HL-60 (cell line): ENCODE measurements around the gene RPL10A.

Experiments used
- DNase-seq, 2 experiments: peaks; one replicate each; pipeline ENCODE4 v3.0.0-alpha.2; 2010 to 2020; ENCODE audit warnings: low read depth in 1 of 2, low spot score in 1 of 2
- H3K27ac ChIP-seq: fragments of 250-450 bp; sonication (Bioruptor Pico); replicated peaks from 2 replicates; pipeline ENCODE4 v1.5.1; 2020; ENCODE audit warnings: mild to moderate bottlenecking, moderate library complexity
- H3K27me3 ChIP-seq: fragments of 250-450 bp; sonication (Bioruptor Pico); 2 replicates; pipeline ENCODE4 v1.5.1; 2021; ENCODE audit warnings: mild to moderate bottlenecking, moderate library complexity; ENCODE audit not compliant: insufficient read depth, poor library complexity, severe bottlenecking
- H3K4me3 ChIP-seq: replicated peaks from 2 replicates; pipeline ENCODE4 v1.5.1; 2011; ENCODE audit warnings: mild to moderate bottlenecking, control low read depth, low read length; ENCODE audit not compliant: insufficient read depth
- GABPA ChIP-seq: IDR thresholded peaks from 2 replicates; pipeline ENCODE4 v1.6.1; 2012; ENCODE audit warnings: low read depth
- POLR2AphosphoS5 ChIP-seq: IDR thresholded peaks from 2 replicates; pipeline ENCODE4 v1.6.1; 2012; ENCODE audit warnings: low read depth
- SPI1 ChIP-seq: IDR thresholded peaks from 2 replicates; pipeline ENCODE4 v1.6.1; 2012; ENCODE audit warnings: low read depth, mild to moderate bottlenecking, borderline replicate concordance
- TF ChIP-seq, protein P1 (sequence below): IDR thresholded peaks from 2 replicates; pipeline ENCODE4 v1.6.1; 2012; ENCODE audit warnings: low read depth; ENCODE audit not compliant: insufficient replicate concordance
- TF ChIP-seq, protein P2 (sequence below): IDR thresholded peaks from one replicate; pipeline ENCODE4 v1.5.1; 2011; ENCODE audit warnings: low read length, control low read depth, inconsistent platforms; ENCODE audit not compliant: insufficient read depth

RPL10A gene

DNA sequence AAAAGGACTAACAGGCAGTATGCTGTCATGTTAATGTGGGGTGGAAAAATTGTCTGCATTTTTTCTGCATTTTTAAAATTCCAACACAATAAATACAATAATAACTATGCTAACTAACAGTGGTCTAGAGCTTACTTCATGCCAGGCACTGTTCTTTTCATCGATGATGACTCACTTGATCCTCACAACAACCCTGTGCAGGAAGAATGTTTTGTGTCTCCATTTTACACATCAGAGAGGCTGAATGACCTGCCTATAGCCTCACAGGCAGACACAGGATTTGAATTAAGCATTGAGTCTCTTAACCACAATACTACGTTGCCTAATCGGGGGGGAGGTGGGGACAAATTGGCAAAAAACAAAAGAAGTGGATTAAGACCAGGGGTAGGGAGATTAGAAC lies 42.9 kb upstream of the RPL10A start:
- DNase-seq, result no peak
- TF ChIP-seq, protein P1, sequence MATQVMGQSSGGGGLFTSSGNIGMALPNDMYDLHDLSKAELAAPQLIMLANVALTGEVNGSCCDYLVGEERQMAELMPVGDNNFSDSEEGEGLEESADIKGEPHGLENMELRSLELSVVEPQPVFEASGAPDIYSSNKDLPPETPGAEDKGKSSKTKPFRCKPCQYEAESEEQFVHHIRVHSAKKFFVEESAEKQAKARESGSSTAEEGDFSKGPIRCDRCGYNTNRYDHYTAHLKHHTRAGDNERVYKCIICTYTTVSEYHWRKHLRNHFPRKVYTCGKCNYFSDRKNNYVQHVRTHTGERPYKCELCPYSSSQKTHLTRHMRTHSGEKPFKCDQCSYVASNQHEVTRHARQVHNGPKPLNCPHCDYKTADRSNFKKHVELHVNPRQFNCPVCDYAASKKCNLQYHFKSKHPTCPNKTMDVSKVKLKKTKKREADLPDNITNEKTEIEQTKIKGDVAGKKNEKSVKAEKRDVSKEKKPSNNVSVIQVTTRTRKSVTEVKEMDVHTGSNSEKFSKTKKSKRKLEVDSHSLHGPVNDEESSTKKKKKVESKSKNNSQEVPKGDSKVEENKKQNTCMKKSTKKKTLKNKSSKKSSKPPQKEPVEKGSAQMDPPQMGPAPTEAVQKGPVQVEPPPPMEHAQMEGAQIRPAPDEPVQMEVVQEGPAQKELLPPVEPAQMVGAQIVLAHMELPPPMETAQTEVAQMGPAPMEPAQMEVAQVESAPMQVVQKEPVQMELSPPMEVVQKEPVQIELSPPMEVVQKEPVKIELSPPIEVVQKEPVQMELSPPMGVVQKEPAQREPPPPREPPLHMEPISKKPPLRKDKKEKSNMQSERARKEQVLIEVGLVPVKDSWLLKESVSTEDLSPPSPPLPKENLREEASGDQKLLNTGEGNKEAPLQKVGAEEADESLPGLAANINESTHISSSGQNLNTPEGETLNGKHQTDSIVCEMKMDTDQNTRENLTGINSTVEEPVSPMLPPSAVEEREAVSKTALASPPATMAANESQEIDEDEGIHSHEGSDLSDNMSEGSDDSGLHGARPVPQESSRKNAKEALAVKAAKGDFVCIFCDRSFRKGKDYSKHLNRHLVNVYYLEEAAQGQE, result no peak
- no peak for TF ChIP-seq POLR2AphosphoS5
- TF ChIP-seq, protein P2, sequence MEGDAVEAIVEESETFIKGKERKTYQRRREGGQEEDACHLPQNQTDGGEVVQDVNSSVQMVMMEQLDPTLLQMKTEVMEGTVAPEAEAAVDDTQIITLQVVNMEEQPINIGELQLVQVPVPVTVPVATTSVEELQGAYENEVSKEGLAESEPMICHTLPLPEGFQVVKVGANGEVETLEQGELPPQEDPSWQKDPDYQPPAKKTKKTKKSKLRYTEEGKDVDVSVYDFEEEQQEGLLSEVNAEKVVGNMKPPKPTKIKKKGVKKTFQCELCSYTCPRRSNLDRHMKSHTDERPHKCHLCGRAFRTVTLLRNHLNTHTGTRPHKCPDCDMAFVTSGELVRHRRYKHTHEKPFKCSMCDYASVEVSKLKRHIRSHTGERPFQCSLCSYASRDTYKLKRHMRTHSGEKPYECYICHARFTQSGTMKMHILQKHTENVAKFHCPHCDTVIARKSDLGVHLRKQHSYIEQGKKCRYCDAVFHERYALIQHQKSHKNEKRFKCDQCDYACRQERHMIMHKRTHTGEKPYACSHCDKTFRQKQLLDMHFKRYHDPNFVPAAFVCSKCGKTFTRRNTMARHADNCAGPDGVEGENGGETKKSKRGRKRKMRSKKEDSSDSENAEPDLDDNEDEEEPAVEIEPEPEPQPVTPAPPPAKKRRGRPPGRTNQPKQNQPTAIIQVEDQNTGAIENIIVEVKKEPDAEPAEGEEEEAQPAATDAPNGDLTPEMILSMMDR, result no peak
- Histone ChIP-seq H3K27ac (no peak overlapping the region), H3K4me3 (no peak overlapping the region), H3K27me3 (no peaks in the 10 kb centered on the region)

DNA sequence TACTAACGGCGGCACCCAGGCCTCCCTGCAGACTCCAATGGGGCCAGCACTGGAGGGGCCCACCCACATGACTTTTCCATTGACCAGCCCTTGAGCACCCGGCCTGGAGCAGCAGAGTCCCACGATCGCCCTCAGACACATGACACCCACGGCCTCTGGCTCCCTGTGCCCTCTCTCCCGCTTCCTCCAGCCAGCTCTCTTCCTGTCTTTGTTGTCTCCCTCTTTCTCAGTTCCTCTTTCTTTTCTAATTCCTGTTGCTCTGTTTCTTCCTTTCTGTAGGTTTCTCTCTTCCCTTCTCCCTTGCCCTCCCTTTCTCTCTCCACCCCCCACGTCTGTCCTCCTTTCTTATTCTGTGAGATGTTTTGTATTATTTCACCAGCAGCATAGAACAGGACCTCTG lies 42.1 kb upstream of the RPL10A start:
- peak; percentile 29 to 42 for DNase-seq
- no peak overlapping the region for H3K27ac ChIP-seq
- H3K4me3 ChIP-seq, result no peak overlapping the region
- H3K27me3 ChIP-seq, result no peaks in the 10 kb centered on the region
- TF ChIP-seq GABPA (no peak), SPI1 (peak; percentile 96)

DNA sequence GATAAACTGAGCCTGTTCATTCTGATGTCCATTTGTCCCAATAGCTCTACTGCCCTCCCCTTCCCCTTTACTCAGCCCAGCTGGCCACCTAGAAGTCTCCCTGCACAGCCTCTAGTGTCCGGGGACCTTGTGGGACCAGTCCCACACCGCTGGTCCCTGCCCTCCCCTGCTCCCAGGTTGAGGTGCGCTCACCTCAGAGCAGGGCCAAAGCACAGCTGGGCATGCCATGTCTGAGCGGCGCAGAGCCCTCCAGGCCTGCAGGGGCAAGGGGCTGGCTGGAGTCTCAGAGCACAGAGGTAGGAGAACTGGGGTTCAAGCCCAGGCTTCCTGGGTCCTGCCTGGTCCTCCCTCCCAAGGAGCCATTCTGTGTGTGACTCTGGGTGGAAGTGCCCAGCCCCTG lies 40.8 kb upstream of the RPL10A start:
- TF ChIP-seq POLR2AphosphoS5 (no peak), GABPA (no peak), SPI1 (no peak)
- TF ChIP-seq, protein P2, result no peak
- TF ChIP-seq, protein P1, result no peak
- DNase-seq, result no peak
- Histone ChIP-seq H3K27ac (no peak overlapping the region), H3K4me3 (no peak overlapping the region), H3K27me3 (no peaks in the 10 kb centered on the region)

DNA sequence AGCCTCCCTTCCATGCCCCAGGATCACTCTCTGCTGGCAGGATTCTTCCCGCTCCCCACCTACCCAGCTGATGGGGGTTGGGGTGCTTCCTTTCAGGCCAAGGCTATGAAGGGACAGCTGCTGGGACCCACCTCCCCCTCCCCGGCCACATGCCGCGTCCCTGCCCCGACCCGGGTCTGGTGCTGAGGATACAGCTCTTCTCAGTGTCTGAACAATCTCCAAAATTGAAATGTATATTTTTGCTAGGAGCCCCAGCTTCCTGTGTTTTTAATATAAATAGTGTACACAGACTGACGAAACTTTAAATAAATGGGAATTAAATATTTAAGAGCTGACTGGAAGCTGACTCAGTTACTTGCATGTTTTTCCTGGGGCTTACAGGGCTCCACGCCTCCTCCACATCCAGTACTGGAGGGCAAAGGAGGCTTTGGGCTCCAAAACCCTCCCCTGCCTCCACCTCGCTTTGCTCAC lies 40.3 kb upstream of the RPL10A start:
- no peak overlapping the region for H3K4me3 ChIP-seq
- no peak for TF ChIP-seq SPI1
- TF ChIP-seq, protein P2, result no peak
- TF ChIP-seq POLR2AphosphoS5, result no peak
- no peak for TF ChIP-seq GABPA
- TF ChIP-seq, protein P1, result no peak
- H3K27ac ChIP-seq, result no peak overlapping the region
- H3K27me3 ChIP-seq, result no peaks in the 10 kb centered on the region
- no peak for DNase-seq
